ENCODE results near the gene ST6GAL1. TPM values are rescaled to one million over a fixed set of nuclear protein-coding genes. Genes with fewer than 3 reads are reported as not detected.

The ST6GAL1 gene
- total RNA-seq, 1 experiment from 2014 or later, result 15.6 TPM

GRCh38 chr3:187012609-187013051, 82.3 kb downstream of the ST6GAL1 start:
- ChIA-PET RAD21 (ENCODE audit: low non-redundant PET in 1 of 2, low total read pairs in 2 of 2, uncharacterized antibody in 2 of 2, unreplicated experiment in 2 of 2) (no interaction called here), CTCF (no interaction called here), POLR2A (no interaction called here)
- BruUV-seq (replicated peaks), result no TSS peak
- no peaks in the 10 kb centered on the region for H3K9me3 ChIP-seq (ENCODE audit: control insufficient read depth in 1 of 2, insufficient read depth in 1 of 2, low read depth in 1 of 2, low read length in 2 of 2)
- no peak overlapping the region for H3K9ac ChIP-seq (ENCODE audit: low read length)
- H3K27ac ChIP-seq (ENCODE audit: low read depth, low read length), result no peak overlapping the region
- DNase-seq (ENCODE audit: low read depth, low spot score) (no peak), ATAC-seq (no peak)
- H3K4me1 ChIP-seq (ENCODE audit: control insufficient read depth in 1 of 2, insufficient read depth in 2 of 2, low read length in 2 of 2), result no peaks in the 10 kb centered on the region
- intact Hi-C loops (cut with micrococcal nuclease), result no loop called here
- H3K9me2 ChIP-seq (ENCODE audit: insufficient read depth), result no peaks in the 10 kb centered on the region
- no peak overlapping the region for H2AFZ ChIP-seq (ENCODE audit: low read depth, low read length, poor library complexity, severe bottlenecking)
- no peaks in the 10 kb centered on the region for H3K36me3 ChIP-seq (ENCODE audit: control insufficient read depth in 1 of 2, insufficient read depth in 2 of 2, low read length in 2 of 2)
- H3K79me2 ChIP-seq (ENCODE audit: insufficient read depth, low read length), result no peaks in the 10 kb centered on the region
- no peaks in the 10 kb centered on the region for H3K27me3 ChIP-seq (ENCODE audit: insufficient read depth, low read length)
- H4K20me1 ChIP-seq (ENCODE audit: insufficient read depth), result no peaks in the 10 kb centered on the region
- no peak overlapping the region for H3K4me2 ChIP-seq (ENCODE audit: low read length)
- TF ChIP-seq, protein P1, sequence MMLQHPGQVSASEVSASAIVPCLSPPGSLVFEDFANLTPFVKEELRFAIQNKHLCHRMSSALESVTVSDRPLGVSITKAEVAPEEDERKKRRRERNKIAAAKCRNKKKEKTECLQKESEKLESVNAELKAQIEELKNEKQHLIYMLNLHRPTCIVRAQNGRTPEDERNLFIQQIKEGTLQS (IDR thresholded peaks at IDR 0.05), result no peak
- no peak for TF ChIP-seq EZH2 (IDR thresholded peaks at IDR 0.05)
- no peak for TF ChIP-seq CBX3 (IDR thresholded peaks at IDR 0.05; ENCODE audit: low read depth)
- TF ChIP-seq ELF1 (IDR thresholded peaks at IDR 0.05; ENCODE audit: borderline replicate concordance, low read depth), result no peak
- TF ChIP-seq EGR1 (IDR thresholded peaks at IDR 0.05; ENCODE audit: low read depth), result no peak
- no peak for TF ChIP-seq TCF7L2 (IDR thresholded peaks at IDR 0.05; ENCODE audit: borderline replicate concordance, extremely low read depth, insufficient read depth, insufficient read length)
- TF ChIP-seq SIN3A (IDR thresholded peaks at IDR 0.05; ENCODE audit: low read depth), result no peak
- no peak for TF ChIP-seq ZBTB33 (IDR thresholded peaks at IDR 0.05; ENCODE audit: extremely low read depth, insufficient replicate concordance, low read length)
- no peak for TF ChIP-seq FOSL1 (IDR thresholded peaks at IDR 0.05; ENCODE audit: low read depth)
- no peak for TF ChIP-seq REST (IDR thresholded peaks at IDR 0.05; ENCODE audit: low read depth)
- no peak for TF ChIP-seq EZH2phosphoT487 (IDR thresholded peaks at IDR 0.05; ENCODE audit: borderline replicate concordance)
- TF ChIP-seq ZNF274 (IDR thresholded peaks at IDR 0.05; ENCODE audit: low read depth, low read length), result no peak
- no peak for TF ChIP-seq RAD21 (IDR thresholded peaks at IDR 0.05; ENCODE audit: low read depth)
- no peak overlapping the region for H3K4me3 ChIP-seq (replicated peaks in 1 of 2; ENCODE audit: low read depth in 1 of 2, low read length in 2 of 2)

All from HCT116 (cell line).